Measurements from ENCODE around the gene DHFR.

DHFR gene

DNA sequence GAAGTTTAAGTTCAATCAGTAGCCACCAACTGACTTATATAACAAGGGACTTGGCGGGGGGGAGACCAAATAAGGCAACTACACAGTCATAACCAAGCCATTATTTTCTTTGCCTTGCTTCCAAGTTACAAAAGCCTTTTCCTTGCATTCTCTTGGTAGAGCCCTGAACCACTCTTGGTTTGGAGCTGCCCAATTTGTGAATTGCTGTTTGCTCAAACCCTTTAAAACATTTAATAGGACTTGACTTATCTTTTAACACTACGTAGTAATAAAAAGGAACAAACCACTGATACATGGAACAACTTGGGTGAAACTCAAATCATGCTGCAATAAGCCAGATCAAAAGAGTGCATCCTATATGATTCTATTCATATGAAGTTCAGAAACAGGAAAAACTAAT is 32.0 kb downstream of the DHFR start:
- TF ChIP-seq POLR2A (IDR thresholded peaks at IDR 0.05; ENCODE audit: extremely low read depth, insufficient read length): no peak
- H3K4me3 ChIP-seq (ENCODE audit: low read depth, low read length): no peak overlapping the region
- no peak for DNase-seq (ENCODE audit: low read depth)

- TF ChIP-seq POLR2A (IDR thresholded peaks at IDR 0.05; ENCODE audit: extremely low read depth, insufficient read length): no peak
- no peak for TF ChIP-seq MYC (IDR thresholded peaks at IDR 0.05; ENCODE audit: low read depth, low read length)
- TF ChIP-seq, protein P1, sequence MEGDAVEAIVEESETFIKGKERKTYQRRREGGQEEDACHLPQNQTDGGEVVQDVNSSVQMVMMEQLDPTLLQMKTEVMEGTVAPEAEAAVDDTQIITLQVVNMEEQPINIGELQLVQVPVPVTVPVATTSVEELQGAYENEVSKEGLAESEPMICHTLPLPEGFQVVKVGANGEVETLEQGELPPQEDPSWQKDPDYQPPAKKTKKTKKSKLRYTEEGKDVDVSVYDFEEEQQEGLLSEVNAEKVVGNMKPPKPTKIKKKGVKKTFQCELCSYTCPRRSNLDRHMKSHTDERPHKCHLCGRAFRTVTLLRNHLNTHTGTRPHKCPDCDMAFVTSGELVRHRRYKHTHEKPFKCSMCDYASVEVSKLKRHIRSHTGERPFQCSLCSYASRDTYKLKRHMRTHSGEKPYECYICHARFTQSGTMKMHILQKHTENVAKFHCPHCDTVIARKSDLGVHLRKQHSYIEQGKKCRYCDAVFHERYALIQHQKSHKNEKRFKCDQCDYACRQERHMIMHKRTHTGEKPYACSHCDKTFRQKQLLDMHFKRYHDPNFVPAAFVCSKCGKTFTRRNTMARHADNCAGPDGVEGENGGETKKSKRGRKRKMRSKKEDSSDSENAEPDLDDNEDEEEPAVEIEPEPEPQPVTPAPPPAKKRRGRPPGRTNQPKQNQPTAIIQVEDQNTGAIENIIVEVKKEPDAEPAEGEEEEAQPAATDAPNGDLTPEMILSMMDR (IDR thresholded peaks at IDR 0.05; ENCODE audit: low read depth, low read length): no peak
- no peak for TF ChIP-seq MAX (IDR thresholded peaks at IDR 0.05; ENCODE audit: low read depth, low read length)
- no peak overlapping the region for H3K4me3 ChIP-seq (ENCODE audit: low read depth, low read length)
- DNase-seq (ENCODE audit: low read depth): no peak
Measured at GRCh38 chr5:80620211-80620610, 34.6 kb downstream of the DHFR start.

- DNase-seq (ENCODE audit: low read depth): no peak
- TF ChIP-seq, protein P1 (IDR thresholded peaks at IDR 0.05; ENCODE audit: low read depth, low read length): no peak
- TF ChIP-seq MYC (IDR thresholded peaks at IDR 0.05; ENCODE audit: low read depth, low read length): no peak
- no peak for TF ChIP-seq MAX (IDR thresholded peaks at IDR 0.05; ENCODE audit: low read depth, low read length)
- no peak for TF ChIP-seq POLR2A (IDR thresholded peaks at IDR 0.05; ENCODE audit: extremely low read depth, insufficient read length)
- H3K4me3 ChIP-seq (ENCODE audit: low read depth, low read length): no peak overlapping the region
Measured at GRCh38 chr5:80619086-80619485, 35.7 kb downstream of the DHFR start.

DNA sequence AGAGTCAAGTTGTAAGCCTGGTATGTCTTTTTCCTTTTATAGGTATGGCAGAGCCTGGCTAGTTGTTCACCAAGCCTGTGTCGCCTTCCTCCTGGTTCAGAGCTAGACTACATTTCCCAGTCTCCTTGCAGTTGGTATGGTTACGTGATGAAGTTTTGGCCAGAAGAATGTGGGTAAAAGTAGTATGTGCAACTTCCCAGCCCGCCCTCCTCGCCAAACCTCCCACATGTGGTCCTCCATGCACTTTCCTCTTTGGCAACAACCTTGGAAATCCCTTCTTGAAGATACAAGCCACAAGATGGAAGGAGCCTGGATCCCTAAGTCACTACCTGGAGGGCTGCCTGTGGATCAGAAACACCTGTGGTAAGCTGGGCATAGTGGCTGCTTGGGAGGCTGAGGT is 36.3 kb downstream of the DHFR start:
- TF ChIP-seq, protein P1 (IDR thresholded peaks at IDR 0.05; ENCODE audit: low read depth, low read length): no peak
- TF ChIP-seq MYC (IDR thresholded peaks at IDR 0.05; ENCODE audit: low read depth, low read length) (no peak), POLR2A (IDR thresholded peaks at IDR 0.05; ENCODE audit: extremely low read depth, insufficient read length) (no peak), MAX (IDR thresholded peaks at IDR 0.05; ENCODE audit: low read depth, low read length) (no peak)
- DNase-seq (ENCODE audit: low read depth): no peak
- H3K4me3 ChIP-seq (ENCODE audit: low read depth, low read length): no peak overlapping the region

GRCh38 chr5:80615266-80615914 is 39.4 kb downstream of the DHFR start:
- TF ChIP-seq POLR2A (IDR thresholded peaks at IDR 0.05; ENCODE audit: extremely low read depth, insufficient read length) (no peak), MAX (IDR thresholded peaks at IDR 0.05; ENCODE audit: low read depth, low read length) (no peak), MYC (IDR thresholded peaks at IDR 0.05; ENCODE audit: low read depth, low read length) (no peak)
- TF ChIP-seq, protein P1 (IDR thresholded peaks at IDR 0.05; ENCODE audit: low read depth, low read length): no peak
- H3K4me3 ChIP-seq (ENCODE audit: low read depth, low read length): no peak overlapping the region
- no peak for DNase-seq (ENCODE audit: low read depth)

DNA sequence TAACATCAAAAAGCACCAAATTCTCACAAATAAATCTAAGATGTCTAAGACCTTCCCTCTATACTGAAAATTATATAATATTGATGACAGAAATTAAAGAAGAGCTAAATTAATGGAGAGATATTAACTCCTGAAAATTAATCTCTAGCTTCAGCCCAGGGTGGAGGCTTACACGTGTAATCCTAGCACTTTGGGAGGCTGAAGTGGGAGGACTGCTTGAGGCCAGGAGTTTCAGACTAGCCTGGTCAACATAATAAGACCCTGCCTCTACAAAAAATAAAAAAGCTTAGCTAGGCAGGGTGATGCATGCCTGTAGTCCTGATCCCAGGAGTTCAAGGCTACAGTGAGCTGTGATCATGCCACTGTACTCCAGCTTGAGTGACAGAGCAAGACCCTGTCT is 45.1 kb downstream of the DHFR start:
- TF ChIP-seq POLR2A (IDR thresholded peaks at IDR 0.05; ENCODE audit: extremely low read depth, insufficient read length) (no peak), MYC (IDR thresholded peaks at IDR 0.05; ENCODE audit: low read depth, low read length) (no peak), MAX (IDR thresholded peaks at IDR 0.05; ENCODE audit: low read depth, low read length) (no peak)
- TF ChIP-seq, protein P1 (IDR thresholded peaks at IDR 0.05; ENCODE audit: low read depth, low read length): no peak
- no peak overlapping the region for H3K4me3 ChIP-seq (ENCODE audit: low read depth, low read length)
- DNase-seq (ENCODE audit: low read depth): no peak
